HepG2 (cell line): ENCODE data around the gene MTTP. TPM values are rescaled to one million over a fixed set of nuclear protein-coding genes. Genes with fewer than 3 reads are reported as not detected.
"Not testable (repeated sequence)": the region's sequence is repeated elsewhere in the genome, so short reads cannot be mapped to it uniquely, and the experiment has no call there.

Experiments used
- ATAC-seq: fragments of 200-7000 bp; cut with Tn5 transposase; 3 replicates; pipeline ENCODE4 v1.9.1; 2020; ENCODE audit warnings: mild to moderate bottlenecking, moderate library complexity
- BruUV-seq: library from RNA; stranded (reverse); fragments of 400-500 nt; replicated peaks from 2 replicates; lab custom pipeline; 2021; lab: Mats Ljungman, UMichigan
- CTCF ChIA-PET: fragments of 300-600 bp; formaldehyde crosslinking; extraction: SDS; loops from one replicate; lab custom pipeline; 2021; ENCODE audit warnings: low total read pairs, inconsistent platforms, low intra/inter-chr PET ratio; lab: Yijun Ruan, JAX
- POLR2A ChIA-PET: fragments of 350-600 bp; sonication (Branson Sonifier 250); formaldehyde crosslinking; loops from one replicate; lab custom pipeline; 2020; ENCODE audit warnings: antibody characterized with exemption, inconsistent platforms; lab: Yijun Ruan, JAX
- DNase-seq: peaks from one replicate; pipeline ENCODE4 v3.0.0-alpha.2; 2015; ENCODE audit warnings: low spot score
- FAIRE-seq: peaks from 3 replicates; lab custom pipeline; 2011; peaks lifted over from hg19 to GRCh38; lab: Jason Lieb, UNC
- H2AFZ ChIP-seq: one replicate; pipeline ENCODE4 v1.6.1; 2011; ENCODE audit warnings: low read length, inconsistent platforms
- H3K27ac ChIP-seq: fragments of 300-600 bp; 3 replicates; pipeline ENCODE4 v1.8.0; 2011; ENCODE audit warnings: mixed run types, mild to moderate bottlenecking, mixed read lengths, low read length, inconsistent platforms; ENCODE audit not compliant: insufficient read depth; ENCODE audit errors: extremely low read length
- H3K27me3 ChIP-seq, 2 experiments: fragments of 200-600 bp in 1 of 2; 2 replicates in 1 of 2; 3 replicates in 1 of 2; pipeline versions ENCODE4 v1.6.0 to v1.8.0; 2011; ENCODE audit warnings: low read length in 2 of 2, mild to moderate bottlenecking in 2 of 2, moderate library complexity in 2 of 2, inconsistent platforms in 1 of 2; ENCODE audit not compliant: insufficient read depth in 2 of 2, control insufficient read depth in 1 of 2
- H3K36me3 ChIP-seq, 2 experiments: fragments of 200-600 bp in 1 of 2; replicated peaks in 1 of 2; 2 replicates in 1 of 2; 3 replicates in 1 of 2; pipeline versions ENCODE4 v1.5.1 to v1.8.0; 2011; ENCODE audit warnings: low read length in 2 of 2, inconsistent platforms in 1 of 2; ENCODE audit not compliant: insufficient read depth in 2 of 2, control insufficient read depth in 1 of 2
- H3K4me1 ChIP-seq: 2 replicates; pipeline ENCODE4 v1.5.1; 2012; ENCODE audit warnings: low read length, inconsistent platforms; ENCODE audit not compliant: insufficient read depth
- H3K4me2 ChIP-seq: 2 replicates; pipeline ENCODE4 v1.6.0; 2011; ENCODE audit warnings: low read depth, low read length, inconsistent platforms
- H3K4me3 ChIP-seq, 3 experiments: fragments of 200-600 bp in 1 of 3; sonication (generic), shearing (Covaris generic) in 1 of 3; replicated peaks in 1 of 3; 2 replicates each; pipeline ENCODE4 v1.5.1; 2011 to 2016; ENCODE audit warnings: low read length in 3 of 3, inconsistent platforms in 2 of 3, low read depth in 2 of 3, mild to moderate bottlenecking in 2 of 3, control low read depth in 1 of 3, mixed read lengths in 1 of 3; ENCODE audit not compliant: insufficient read depth in 1 of 3
- H3K79me2 ChIP-seq: one replicate; pipeline ENCODE4 v1.6.1; 2011; ENCODE audit warnings: low read length, inconsistent platforms; ENCODE audit not compliant: insufficient read depth
- H3K9ac ChIP-seq: 2 replicates; pipeline ENCODE4 v1.6.0; 2011; ENCODE audit warnings: mild to moderate bottlenecking, low read depth, low read length, inconsistent platforms; ENCODE audit not compliant: insufficient read depth
- H3K9me3 ChIP-seq: 2 replicates; pipeline ENCODE4 v1.5.1; 2012; ENCODE audit warnings: mild to moderate bottlenecking, low read length
- H4K20me1 ChIP-seq: 2 replicates; pipeline ENCODE4 v1.6.0; 2011; ENCODE audit warnings: inconsistent platforms, mild to moderate bottlenecking, low read length, moderate library complexity; ENCODE audit not compliant: insufficient read depth
- GPN1 ChIP-seq: sonication (generic); formaldehyde crosslinking; IDR thresholded peaks from 2 replicates; pipeline ENCODE4 v1.5.1; 2020; ENCODE audit warnings: missing genetic modification reagents, borderline replicate concordance
- MED8 ChIP-seq: sonication (generic); formaldehyde crosslinking; IDR thresholded peaks from 2 replicates; pipeline ENCODE4 v1.8.1; 2023; ENCODE audit warnings: mild to moderate bottlenecking, missing genetic modification reagents; ENCODE audit not compliant: insufficient replicate concordance
- TARDBP ChIP-seq: sonication (generic); formaldehyde crosslinking; IDR thresholded peaks from 2 replicates; pipeline ENCODE4 v1.8.0; 2022; ENCODE audit warnings: mild to moderate bottlenecking, missing genetic modification reagents
- XBP1 ChIP-seq: sonication (generic); formaldehyde crosslinking; IDR thresholded peaks from 2 replicates; pipeline ENCODE4 v1.5.0; 2020; ENCODE audit warnings: missing genetic modification reagents
- YY1 ChIP-seq: IDR thresholded peaks from 2 replicates; pipeline ENCODE4 v1.6.1; 2011; ENCODE audit warnings: low read length, low read depth, moderate library complexity, mild to moderate bottlenecking; ENCODE audit not compliant: insufficient read depth, insufficient replicate concordance
- ZNF143 ChIP-seq: sonication (generic); formaldehyde crosslinking; IDR thresholded peaks from 2 replicates; pipeline ENCODE4 v1.4.0; 2020; ENCODE audit warnings: missing genetic modification reagents
- ZNF768 ChIP-seq: sonication (generic); formaldehyde crosslinking; IDR thresholded peaks from 2 replicates; pipeline ENCODE4 v1.4.0; 2020; ENCODE audit warnings: missing genetic modification reagents
- WGBS: methylation state at CpG from one replicate; pipeline ENCODE4 v1.1.6; 2017; ENCODE audit warnings: low lambda C conversion rate; 5-methylcytosine and 5-hydroxymethylcytosine counted together
- in situ Hi-C: cut with HindIII; loops from 2 replicates; pipeline ENCODE4 v1.10.0; 2017; ENCODE audit warnings: low pct_unique_long_range_greater_than_20kb; ENCODE audit not compliant: extremely low pct_ligation_motif_present
- intact Hi-C: fragments of 100-400 bp; cut with micrococcal nuclease; formaldehyde crosslinking; loops from one replicate; pipeline ENCODE4 v1.10.0; 2022; ENCODE audit not compliant: unreplicated experiment
- polyA plus RNA-seq, 8 experiments: library from polyadenylated mRNA; depleted of rRNA in 3 of 8; stranded (reverse) in 7 of 8; unstranded in 1 of 8; fragments of >200 nt; fragmentation: Illumina TruSeq in 4 of 8; extraction: Trizol in 4 of 8; gene quantifications; 2 replicates each; pipeline versions ENCODE4 v1.2.1 to v1.2.3, GENCODE V29; 2011 to 2016; ENCODE audit warnings: low read depth in 4 of 8, missing spikeins in 1 of 8, mixed read lengths in 1 of 8; ENCODE audit not compliant: insufficient read depth in 1 of 8
- total RNA-seq, 5 experiments: library from RNA; depleted of rRNA; stranded (reverse); fragments of >200 nt; fragmentation: Illumina TruSeq; extraction: Trizol; gene quantifications; 2 replicates each; pipeline ENCODE4 v1.2.3, GENCODE V29; 2016; ENCODE audit warnings: low read depth in 1 of 5

MTTP gene
- total and polyA plus RNA-seq, 2 of the 13 experiments (the other 11 are each of a cell fraction or from before 2014, with no cell fraction given), result 84.7 to 102 TPM

DNA sequence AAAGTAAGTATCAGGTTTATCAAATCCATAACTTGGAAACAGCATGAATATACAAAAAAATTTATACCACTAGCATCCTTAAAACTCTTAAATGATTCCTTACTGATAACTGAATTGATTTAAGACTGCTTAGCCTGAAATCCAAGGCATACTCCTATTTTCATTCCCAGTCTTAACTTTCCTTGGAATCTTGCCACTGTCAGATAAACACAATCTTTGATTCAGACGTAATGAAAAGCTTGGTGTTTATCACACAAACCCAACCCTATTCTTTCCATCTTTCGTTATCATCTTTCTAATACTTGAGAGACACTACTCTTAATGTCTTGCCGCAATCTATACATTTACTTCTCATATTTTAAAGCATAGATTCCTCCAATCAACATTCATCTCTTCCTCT is 44.7 kb upstream of the MTTP start:
- Histone ChIP-seq H3K9me3 (no peaks in the 10 kb centered on the region), H2AFZ (no peak overlapping the region), H3K4me1 (no peaks in the 10 kb centered on the region), H3K4me2 (no peak overlapping the region), H3K4me3 (no peak overlapping the region), H3K9ac (no peak overlapping the region), H3K27ac (no peak overlapping the region), H4K20me1 (no peaks in the 10 kb centered on the region), H3K27me3 (peaks cover 0 to 4% of the 10 kb centered on the region in 2 experiments; a peak in 1 of 5 replicates), H3K36me3 (no peaks in the 10 kb centered on the region), H3K79me2 (no peaks in the 10 kb centered on the region)
- FAIRE-seq, result no peak
- intact Hi-C loops (no loop called here), in situ Hi-C loops (no loop called here)
- 32% methylated on average over 3 of the region's 3 CpGs for WGBS
- no peak for DNase-seq
- no peak for ATAC-seq
- POLR2A ChIA-PET, result no interaction called here
- CTCF ChIA-PET, result no interaction called here
- no TSS peak for BruUV-seq
- TF ChIP-seq MED8 (CRISPR knock-in tag) (no peak), TARDBP (CRISPR knock-in tag) (no peak), XBP1 (CRISPR knock-in tag) (no peak), YY1 (no peak), ZNF768 (CRISPR knock-in tag) (no peak), GPN1 (CRISPR knock-in tag) (no peak), ZNF143 (CRISPR knock-in tag) (no peak)

DNA sequence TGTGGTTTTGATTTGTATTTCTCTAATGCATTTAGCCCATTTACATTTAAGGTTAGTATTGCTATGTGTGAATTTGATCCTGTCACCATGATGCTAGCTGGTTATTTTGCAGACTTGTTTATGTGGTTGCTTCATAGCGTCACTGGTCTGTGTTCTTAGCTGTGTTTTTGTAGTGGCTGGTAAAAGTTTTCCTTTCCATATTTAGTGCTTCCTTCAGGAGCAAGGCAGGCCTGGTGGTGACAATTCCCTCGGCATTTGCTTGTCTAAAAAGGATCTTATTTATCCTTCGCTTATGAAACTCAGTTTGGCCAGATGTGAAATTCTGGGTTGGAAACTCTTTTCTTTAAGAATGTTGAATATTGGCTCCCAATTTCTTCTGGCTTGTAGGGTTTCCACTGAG is 39.9 kb upstream of the MTTP start:
- H3K4me3 ChIP-seq, ATAC-seq, H3K79me2 ChIP-seq, H3K27me3 ChIP-seq, H3K4me2 ChIP-seq, in situ Hi-C loops, H4K20me1 ChIP-seq, H2AFZ ChIP-seq, FAIRE-seq, BruUV-seq, intact Hi-C loops, H3K9me3 ChIP-seq, CTCF ChIA-PET, POLR2A ChIA-PET, H3K36me3 ChIP-seq, DNase-seq, H3K9ac ChIP-seq, H3K27ac ChIP-seq: not testable (repeated sequence)
- H3K4me1 ChIP-seq, result peaks cover 26% of the 10 kb centered on the region
- whole genome bisulfite sequencing, result 62% methylated on average over 3 of the region's 3 CpGs
